ENCODE results near the gene DACT2.

DNA sequence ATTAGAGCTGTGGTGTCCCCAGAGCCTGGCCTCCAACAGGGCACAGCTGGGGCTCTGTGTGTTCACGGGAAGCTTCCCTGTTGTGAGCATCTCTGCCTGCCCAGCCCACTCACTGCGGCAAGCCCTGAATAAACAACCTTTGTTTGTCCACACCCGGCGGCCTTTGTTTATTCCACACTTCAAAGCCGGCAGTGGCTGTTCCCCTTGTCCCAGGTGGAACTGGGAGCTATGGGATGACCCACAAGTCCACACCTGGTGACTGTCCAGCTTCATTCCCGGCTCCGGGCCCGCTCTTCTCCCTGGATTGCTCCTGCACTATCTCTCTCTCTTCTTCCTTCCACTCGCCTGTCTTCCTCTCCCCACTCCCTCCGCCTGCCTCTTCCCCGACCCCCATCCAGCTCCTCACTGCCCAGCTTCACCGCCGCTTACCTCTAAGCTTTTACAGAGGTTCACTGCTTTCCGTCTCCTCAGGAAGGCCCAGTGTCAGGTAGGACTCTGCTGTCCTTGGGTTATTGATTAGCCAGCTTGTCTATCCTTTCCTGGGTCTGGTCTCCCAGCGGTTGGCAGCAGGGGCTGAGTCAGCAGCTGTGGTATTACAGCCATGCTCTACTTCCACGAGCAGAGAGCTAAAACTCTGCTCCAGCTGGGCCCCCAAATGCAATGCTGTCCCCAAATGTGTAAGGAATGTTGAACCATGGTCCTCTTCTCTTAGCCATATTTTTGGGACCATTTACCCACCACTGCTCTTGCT, 17.8 kb downstream of the DACT2 start:
- TF ChIP-seq, protein P1, sequence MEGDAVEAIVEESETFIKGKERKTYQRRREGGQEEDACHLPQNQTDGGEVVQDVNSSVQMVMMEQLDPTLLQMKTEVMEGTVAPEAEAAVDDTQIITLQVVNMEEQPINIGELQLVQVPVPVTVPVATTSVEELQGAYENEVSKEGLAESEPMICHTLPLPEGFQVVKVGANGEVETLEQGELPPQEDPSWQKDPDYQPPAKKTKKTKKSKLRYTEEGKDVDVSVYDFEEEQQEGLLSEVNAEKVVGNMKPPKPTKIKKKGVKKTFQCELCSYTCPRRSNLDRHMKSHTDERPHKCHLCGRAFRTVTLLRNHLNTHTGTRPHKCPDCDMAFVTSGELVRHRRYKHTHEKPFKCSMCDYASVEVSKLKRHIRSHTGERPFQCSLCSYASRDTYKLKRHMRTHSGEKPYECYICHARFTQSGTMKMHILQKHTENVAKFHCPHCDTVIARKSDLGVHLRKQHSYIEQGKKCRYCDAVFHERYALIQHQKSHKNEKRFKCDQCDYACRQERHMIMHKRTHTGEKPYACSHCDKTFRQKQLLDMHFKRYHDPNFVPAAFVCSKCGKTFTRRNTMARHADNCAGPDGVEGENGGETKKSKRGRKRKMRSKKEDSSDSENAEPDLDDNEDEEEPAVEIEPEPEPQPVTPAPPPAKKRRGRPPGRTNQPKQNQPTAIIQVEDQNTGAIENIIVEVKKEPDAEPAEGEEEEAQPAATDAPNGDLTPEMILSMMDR (IDR thresholded peaks at IDR 0.05; ENCODE audit: borderline replicate concordance, extremely low read depth, low read length, poor library complexity, severe bottlenecking), result no peak
- no peak for TF ChIP-seq EZH2 (IDR thresholded peaks at IDR 0.05; ENCODE audit: borderline replicate concordance, low read depth, low read length, severe bottlenecking)
